ENCODE results near the gene PRG3. TPM values are rescaled to one million over a fixed set of nuclear protein-coding genes. Genes with fewer than 3 reads are reported as not detected.
"Not testable (repeated sequence)": the region's sequence is repeated elsewhere in the genome, so short reads cannot be mapped to it uniquely, and the experiment has no call there.

Gene PRG3
- total and polyA plus RNA-seq, 4 donors: 0.55 to 1.1 TPM; not detected in 2

GRCh38 chr11:57344826-57345225 lies 36.1 kb downstream of the PRG3 start:
- Histone ChIP-seq H3K4me1 (ENCODE audit: control insufficient read depth, insufficient read depth, low read length) (peaks cover 11% of the 10 kb centered on the region), H3K27ac (ENCODE audit: low read depth, low read length) (no peak overlapping the region), H3K27me3 (ENCODE audit: control insufficient read depth, insufficient read depth, low read length) (no peaks in the 10 kb centered on the region), H3K36me3 (ENCODE audit: control insufficient read depth, insufficient read depth, low read length) (no peaks in the 10 kb centered on the region), H3K9me3 (ENCODE audit: control insufficient read depth, insufficient read depth, low read length) (no peaks in the 10 kb centered on the region), H3K4me3 (ENCODE audit: low read depth, low read length) (no peak overlapping the region)
- 87% methylated on average over 7 of the region's 10 CpGs for WGBS (ENCODE audit: insufficient coverage)
- DNase-seq (ENCODE audit: low read depth in 4 of 6, low spot score in 6 of 6): no peak

DNA sequence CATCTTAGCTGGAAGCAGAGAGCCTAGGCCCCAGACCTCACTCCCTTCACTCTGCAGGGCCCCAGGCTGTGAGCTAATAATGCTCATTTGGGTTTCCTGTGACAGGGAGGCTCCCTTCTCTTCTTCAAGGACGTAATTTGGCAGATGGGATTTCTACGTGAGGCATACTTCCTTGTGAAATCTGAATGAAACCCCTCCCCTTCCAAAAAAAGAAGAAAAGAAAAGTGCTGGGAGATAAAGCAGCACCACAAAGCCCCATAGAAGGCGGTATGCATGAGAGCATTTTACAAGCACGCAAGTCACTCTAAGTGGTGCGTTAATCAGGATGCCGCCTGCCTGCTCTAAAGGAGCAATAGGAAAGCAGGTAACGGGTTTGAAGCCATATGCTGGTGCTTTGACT lies 37.1 kb downstream of the PRG3 start:
- H3K27me3 ChIP-seq (ENCODE audit: control insufficient read depth, insufficient read depth, low read length): no peaks in the 10 kb centered on the region
- DNase-seq (ENCODE audit: low read depth in 4 of 6, low spot score in 6 of 6): peak in 1 of 6 donors; percentile 65
- no peaks in the 10 kb centered on the region for H3K36me3 ChIP-seq (ENCODE audit: control insufficient read depth, insufficient read depth, low read length)
- no peaks in the 10 kb centered on the region for H3K9me3 ChIP-seq (ENCODE audit: control insufficient read depth, insufficient read depth, low read length)
- H3K27ac ChIP-seq (ENCODE audit: low read depth, low read length): no peak overlapping the region
- no peak overlapping the region for H3K4me3 ChIP-seq (ENCODE audit: low read depth, low read length)
- H3K4me1 ChIP-seq (ENCODE audit: control insufficient read depth, insufficient read depth, low read length): peaks cover 5% of the 10 kb centered on the region
- 38% methylated on average over 2 of the region's 7 CpGs for WGBS (ENCODE audit: insufficient coverage)

DNA sequence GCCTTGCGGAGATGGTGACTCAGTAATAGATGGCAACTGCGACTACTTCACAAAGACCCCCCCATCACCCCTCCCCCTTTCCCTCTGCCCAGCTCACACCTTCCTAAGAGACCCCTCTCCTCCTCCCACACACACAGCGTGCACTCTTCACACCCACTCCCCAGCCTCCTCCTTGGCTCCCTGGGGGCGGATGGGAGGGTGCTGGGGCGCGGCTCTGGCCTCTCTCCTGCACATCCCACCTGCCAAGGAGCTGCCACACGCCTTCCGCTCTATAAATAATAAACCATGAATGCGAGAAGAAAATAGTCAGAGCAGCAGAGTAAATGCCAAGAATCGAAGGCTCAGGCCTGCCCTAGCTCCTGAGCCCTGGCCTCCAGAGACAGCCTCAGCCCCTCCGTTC lies 38.2 kb downstream of the PRG3 start:
- no peaks in the 10 kb centered on the region for H3K9me3 ChIP-seq (ENCODE audit: control insufficient read depth, insufficient read depth, low read length)
- DNase-seq (ENCODE audit: low read depth in 4 of 6, low spot score in 6 of 6): no peak

GRCh38 chr11:57341250-57341808 lies 39.6 kb downstream of the PRG3 start:
- Histone ChIP-seq H3K27me3 (ENCODE audit: control insufficient read depth, insufficient read depth, low read length) (no peaks in the 10 kb centered on the region), H3K27ac (ENCODE audit: low read depth, low read length) (no peak overlapping the region), H3K9me3 (ENCODE audit: control insufficient read depth, insufficient read depth, low read length) (no peaks in the 10 kb centered on the region), H3K4me1 (ENCODE audit: control insufficient read depth, insufficient read depth, low read length) (peaks cover 12% of the 10 kb centered on the region), H3K4me3 (ENCODE audit: low read depth, low read length) (no peak overlapping the region), H3K36me3 (ENCODE audit: control insufficient read depth, insufficient read depth, low read length) (no peaks in the 10 kb centered on the region)
- DNase-seq (ENCODE audit: low read depth in 4 of 6, low spot score in 6 of 6): no peak
- 96% methylated on average over 3 of the region's 6 CpGs for WGBS (ENCODE audit: insufficient coverage)

More for the DNA sequence above, 38.2 kb downstream of the PRG3 start:
- Histone ChIP-seq H3K4me3 (ENCODE audit: low read depth, low read length) (no peak overlapping the region), H3K4me1 (ENCODE audit: control insufficient read depth, insufficient read depth, low read length) (peaks cover 10% of the 10 kb centered on the region), H3K27ac (ENCODE audit: low read depth, low read length) (no peak overlapping the region), H3K36me3 (ENCODE audit: control insufficient read depth, insufficient read depth, low read length) (no peaks in the 10 kb centered on the region), H3K27me3 (ENCODE audit: control insufficient read depth, insufficient read depth, low read length) (no peaks in the 10 kb centered on the region)
- WGBS (ENCODE audit: insufficient coverage): 71% methylated on average over 8 of the region's 11 CpGs

GRCh38 chr11:57340039-57340615 lies 40.8 kb downstream of the PRG3 start:
- Histone ChIP-seq H3K27ac (ENCODE audit: low read depth, low read length) (no peak overlapping the region), H3K27me3 (ENCODE audit: control insufficient read depth, insufficient read depth, low read length) (no peaks in the 10 kb centered on the region), H3K4me3 (ENCODE audit: low read depth, low read length) (no peak overlapping the region), H3K9me3 (ENCODE audit: control insufficient read depth, insufficient read depth, low read length) (no peaks in the 10 kb centered on the region), H3K36me3 (ENCODE audit: control insufficient read depth, insufficient read depth, low read length) (no peaks in the 10 kb centered on the region), H3K4me1 (ENCODE audit: control insufficient read depth, insufficient read depth, low read length) (peaks cover 16% of the 10 kb centered on the region)
- 20% methylated on average over 12 of the region's 12 CpGs for WGBS (ENCODE audit: insufficient coverage)
- DNase-seq (ENCODE audit: low read depth in 4 of 6, low spot score in 6 of 6): peak in 2 of 6 donors; percentile 51 to 90

GRCh38 chr11:57339328-57339727 lies 41.6 kb downstream of the PRG3 start:
- 58% methylated on average over 4 of the region's 5 CpGs for WGBS (ENCODE audit: insufficient coverage)
- no peaks in the 10 kb centered on the region for H3K36me3 ChIP-seq (ENCODE audit: control insufficient read depth, insufficient read depth, low read length)

DNA sequence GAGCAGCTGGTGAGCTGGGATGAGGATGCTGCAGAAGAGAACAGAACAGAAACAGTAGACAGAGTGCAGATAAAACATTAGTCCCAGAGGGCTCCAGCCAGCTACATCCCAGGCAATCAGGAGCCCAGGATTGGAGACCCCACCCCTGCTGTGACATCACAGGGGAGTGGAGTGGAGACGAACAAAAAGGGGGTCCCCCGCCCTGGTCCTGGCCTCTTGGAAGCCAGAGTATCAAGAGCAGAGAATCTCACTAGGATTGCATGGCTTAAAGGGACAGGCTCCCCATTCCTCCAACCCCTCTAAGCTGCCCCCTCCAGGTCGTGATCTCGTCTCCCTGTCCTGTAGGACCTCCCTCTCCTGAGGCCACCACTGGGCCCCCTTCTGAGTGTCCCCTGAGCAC lies 42.8 kb downstream of the PRG3 start, which contains the start of gene P2RX3:
TSS of gene P2RX3 (plus strand) at position 211 of the 400 bp plus-strand sequence. CDS start 199 bp downstream, outside the sequence.
- Histone ChIP-seq H3K27ac (ENCODE audit: low read depth, low read length) (no peak within 1 kb of the TSS), H3K27me3 (ENCODE audit: control insufficient read depth, insufficient read depth, low read length) (no peaks in the 10 kb centered on the region), H3K36me3 (ENCODE audit: control insufficient read depth, insufficient read depth, low read length) (peaks cover 6% of the 10 kb centered on the region), H3K4me1 (ENCODE audit: control insufficient read depth, insufficient read depth, low read length) (peaks cover 30% of the 10 kb centered on the region), H3K4me3 (ENCODE audit: low read depth, low read length) (no peak within 1 kb of the TSS), H3K9me3 (ENCODE audit: control insufficient read depth, insufficient read depth, low read length) (no peaks in the 10 kb centered on the region)
- WGBS (ENCODE audit: insufficient coverage): 43% methylated on average over 4 of the region's 4 CpGs
- DNase-seq (ENCODE audit: low read depth in 4 of 6, low spot score in 6 of 6): peak in 1 of 6 donors; percentile 81

More at GRCh38 chr11:57339328-57339727, 41.6 kb downstream of the PRG3 start:
- Histone ChIP-seq H3K27me3 (ENCODE audit: control insufficient read depth, insufficient read depth, low read length) (no peaks in the 10 kb centered on the region), H3K4me3 (ENCODE audit: low read depth, low read length) (no peak overlapping the region), H3K4me1 (ENCODE audit: control insufficient read depth, insufficient read depth, low read length) (peaks cover 22% of the 10 kb centered on the region), H3K27ac (ENCODE audit: low read depth, low read length) (no peak overlapping the region), H3K9me3 (ENCODE audit: control insufficient read depth, insufficient read depth, low read length) (no peaks in the 10 kb centered on the region)
- no peak for DNase-seq (ENCODE audit: low read depth in 4 of 6, low spot score in 6 of 6)

DNA sequence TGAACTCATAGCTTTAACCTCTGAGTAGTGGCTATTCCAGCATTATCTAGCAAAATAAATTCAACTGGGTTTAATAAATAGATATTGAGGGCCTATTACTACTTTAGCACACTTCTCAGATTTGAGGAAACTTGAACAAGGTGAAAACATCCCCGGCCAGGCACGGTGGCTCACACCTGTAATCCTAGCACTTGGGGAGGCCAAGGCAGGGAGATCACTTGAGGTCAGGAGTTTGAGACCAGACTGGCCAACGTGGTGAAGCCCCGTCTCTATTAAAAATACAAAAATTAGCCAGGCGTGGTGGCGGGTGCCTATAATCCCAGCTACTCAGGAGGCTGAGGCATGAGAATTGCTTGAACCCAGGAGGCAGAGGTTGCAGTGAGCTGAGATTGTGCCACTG lies 44.1 kb downstream of the PRG3 start:
- H3K4me3 ChIP-seq (ENCODE audit: low read depth, low read length); H3K27ac ChIP-seq (ENCODE audit: low read depth, low read length); H3K9me3 ChIP-seq (ENCODE audit: control insufficient read depth, insufficient read depth, low read length); DNase-seq (ENCODE audit: low read depth in 4 of 6, low spot score in 6 of 6); H3K27me3 ChIP-seq (ENCODE audit: control insufficient read depth, insufficient read depth, low read length): not testable (repeated sequence)
- Histone ChIP-seq H3K36me3 (ENCODE audit: control insufficient read depth, insufficient read depth, low read length) (peaks cover 19% of the 10 kb centered on the region), H3K4me1 (ENCODE audit: control insufficient read depth, insufficient read depth, low read length) (peaks cover 30% of the 10 kb centered on the region)
- 91% methylated on average over 3 of the region's 6 CpGs for WGBS (ENCODE audit: insufficient coverage)

GRCh38 chr11:57336111-57336666 lies 44.8 kb downstream of the PRG3 start:
- DNase-seq (ENCODE audit: low read depth in 4 of 6, low spot score in 6 of 6): no peak
- H3K27ac ChIP-seq (ENCODE audit: low read depth, low read length): peak overlapping the region; percentile 70
- H3K9me3 ChIP-seq (ENCODE audit: control insufficient read depth, insufficient read depth, low read length): no peaks in the 10 kb centered on the region
- 49% methylated on average over 7 of the region's 12 CpGs for WGBS (ENCODE audit: insufficient coverage)
- H3K36me3 ChIP-seq (ENCODE audit: control insufficient read depth, insufficient read depth, low read length): peaks cover 26% of the 10 kb centered on the region
- H3K4me1 ChIP-seq (ENCODE audit: control insufficient read depth, insufficient read depth, low read length): peaks cover 30% of the 10 kb centered on the region
- H3K27me3 ChIP-seq (ENCODE audit: control insufficient read depth, insufficient read depth, low read length): no peaks in the 10 kb centered on the region
- H3K4me3 ChIP-seq (ENCODE audit: low read depth, low read length): peak overlapping the region; percentile 73

Measured in spinal cord (tissue), 10 donors.